Measurements from ENCODE around the gene SLC6A2.

Gene SLC6A2

GRCh38 chr16:55647343-55647742 is 8.4 kb upstream of the SLC6A2 start:
- DNase-seq (ENCODE audit: low spot score) (no peak), FAIRE-seq (no peak)

- FAIRE-seq, result no peak
- no peak for DNase-seq (ENCODE audit: low spot score)
Measured at GRCh38 chr16:55647798-55648197, 8.0 kb upstream of the SLC6A2 start.

DNA sequence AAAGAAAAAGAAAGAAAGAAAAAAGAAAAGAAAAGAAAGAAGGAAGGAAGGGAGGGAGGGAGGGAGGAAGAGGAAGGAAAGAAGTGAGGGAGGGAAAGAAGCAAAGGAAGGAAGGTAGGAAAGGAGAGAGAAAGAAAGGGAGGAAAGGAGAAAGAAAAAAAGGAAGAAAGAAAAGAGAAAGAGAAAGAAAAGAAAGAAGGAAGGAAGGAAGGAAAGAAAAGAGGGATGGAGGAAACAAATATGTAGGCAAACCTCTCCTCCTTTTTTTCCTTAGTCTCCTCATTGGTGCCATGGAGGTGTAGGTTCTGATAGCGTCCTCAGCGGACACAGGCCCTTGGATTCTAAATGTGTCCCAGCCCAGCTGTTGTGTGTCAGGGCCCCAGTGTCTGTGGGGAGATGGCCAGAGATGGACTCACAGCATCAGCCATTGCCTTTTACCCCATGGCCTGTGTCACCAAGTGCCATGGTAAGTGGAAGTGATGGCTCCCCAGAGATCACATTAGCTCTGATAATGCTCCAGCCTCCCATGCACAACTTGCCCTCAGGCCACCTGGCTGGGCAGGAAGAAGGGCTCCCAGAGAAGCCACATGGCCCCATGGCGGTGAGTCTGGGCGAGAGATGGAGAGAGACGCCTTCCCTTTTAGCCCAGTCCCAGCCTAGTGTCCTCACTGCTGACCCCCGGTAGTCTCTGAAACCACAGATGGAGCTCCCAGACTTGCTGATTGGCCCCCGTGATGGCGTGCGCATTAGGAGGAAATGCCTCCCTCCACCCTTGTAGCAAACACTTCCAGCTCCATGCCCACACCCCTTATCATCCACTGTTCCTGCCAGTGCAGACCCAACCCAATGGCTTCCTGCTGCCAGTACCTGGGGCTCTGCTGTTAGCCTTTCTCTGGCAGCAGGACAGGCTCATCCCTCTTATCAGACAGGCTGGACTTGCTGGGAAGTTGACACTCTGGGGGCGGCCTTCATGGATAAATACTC is 3.7 kb upstream of the SLC6A2 start:
- no peak for DNase-seq (ENCODE audit: low spot score)
- FAIRE-seq, result no peak

- DNase-seq (ENCODE audit: low spot score), result no peak
- FAIRE-seq, result no peak
Measured at GRCh38 chr16:55653106-55653505, 2.7 kb upstream of the SLC6A2 start.

DNA sequence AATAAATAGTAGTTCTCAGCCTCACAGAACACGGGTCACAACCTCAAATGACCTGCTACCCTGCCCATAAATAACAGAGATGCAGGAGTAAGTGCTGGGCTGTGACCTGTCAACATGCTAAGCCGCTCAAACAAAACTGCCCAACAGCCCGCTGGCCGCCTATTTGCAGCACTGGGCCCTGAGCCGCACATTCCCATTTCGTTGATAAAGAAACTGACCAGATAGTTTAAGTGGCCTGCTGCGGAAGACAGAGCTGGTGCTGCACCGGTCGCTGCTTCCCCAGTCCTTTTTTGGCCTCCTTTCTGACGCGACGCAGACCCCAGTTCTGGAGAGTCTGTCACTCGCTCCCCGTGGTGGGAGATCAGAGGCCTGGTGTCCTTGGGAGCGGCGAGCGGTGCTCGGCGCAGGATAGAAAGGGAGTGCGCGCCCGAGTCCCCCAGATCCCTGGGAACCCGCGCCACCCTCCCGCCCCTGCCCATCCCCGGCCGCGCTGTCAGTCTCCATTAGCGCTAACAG is 349 bp upstream of the SLC6A2 start:
- no peak for DNase-seq (ENCODE audit: low spot score)
- no peak for FAIRE-seq

- FAIRE-seq (no peak), DNase-seq (ENCODE audit: low spot score) (no peak)
Measured at GRCh38 chr16:55656691-55657092, 904 bp downstream of the SLC6A2 start.

DNA sequence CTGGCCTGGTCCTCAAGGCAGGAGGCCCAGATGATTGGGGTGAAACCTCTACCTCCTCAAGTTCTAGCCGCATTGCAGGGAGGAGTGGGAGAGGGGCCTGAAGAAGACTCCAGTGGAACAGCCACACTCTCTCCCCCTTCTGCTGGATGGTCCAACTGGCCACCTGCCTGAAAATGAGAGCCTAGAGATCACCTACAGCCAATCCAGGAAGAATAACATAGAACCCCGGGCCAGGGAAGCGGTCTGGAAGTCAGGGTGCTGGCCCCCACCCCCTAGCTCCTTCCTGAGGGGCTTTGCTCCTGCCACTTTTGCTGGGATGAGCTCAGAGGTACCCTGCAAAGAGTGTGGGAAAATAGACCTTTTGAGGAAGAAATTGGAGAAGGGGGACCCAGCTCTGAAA is 1.8 kb downstream of the SLC6A2 start:
- DNase-seq (ENCODE audit: low spot score), result no peak
- no peak for FAIRE-seq

DNA sequence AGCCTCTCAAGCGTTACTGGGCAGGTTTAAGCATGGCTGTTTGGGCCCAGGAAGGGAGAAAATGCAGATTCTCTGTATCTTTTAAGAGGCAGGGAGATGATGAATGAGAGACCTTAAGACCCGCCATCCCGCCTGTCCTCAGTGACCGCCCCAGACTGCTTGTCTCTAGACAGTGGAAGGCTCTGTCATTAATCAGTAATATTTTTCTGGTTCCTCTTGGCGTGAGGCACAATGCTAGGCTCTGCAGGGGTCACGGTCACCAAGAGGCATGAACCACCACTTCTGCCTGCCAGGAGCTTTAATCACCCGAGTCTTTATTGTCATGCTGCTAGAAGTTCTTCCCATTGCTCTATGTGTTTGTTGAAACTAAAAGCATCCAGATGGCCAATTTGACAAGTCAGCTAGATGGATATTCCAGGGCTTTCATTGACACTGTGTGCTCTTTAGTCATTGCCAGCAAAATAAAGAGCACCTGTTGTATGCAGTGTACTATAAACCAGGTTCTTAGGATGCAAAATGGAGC is 3.2 kb downstream of the SLC6A2 start:
- DNase-seq (ENCODE audit: low spot score) (no peak), FAIRE-seq (no peak)

DNA sequence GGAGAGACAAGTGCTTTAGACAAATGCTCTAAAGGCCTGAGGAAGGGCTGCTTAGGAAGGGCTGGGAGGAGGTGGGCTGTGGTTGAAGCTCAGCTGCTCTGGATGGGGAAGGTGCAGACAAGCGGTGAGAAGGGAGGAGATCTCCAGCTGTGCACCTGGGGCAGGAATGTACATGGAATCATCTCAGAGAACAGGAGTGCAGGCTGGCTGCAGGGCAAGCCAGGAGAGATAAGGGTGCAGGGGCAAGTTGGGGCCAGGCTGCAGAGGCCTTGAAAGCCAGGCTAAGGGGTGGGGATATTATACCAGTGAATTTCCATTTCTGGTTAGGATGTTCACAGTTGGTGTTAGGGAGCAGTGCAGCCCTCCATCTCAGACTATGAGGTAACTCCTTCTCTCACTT is 4.2 kb downstream of the SLC6A2 start:
- no peak for FAIRE-seq
- DNase-seq (ENCODE audit: low spot score), result no peak

DNA sequence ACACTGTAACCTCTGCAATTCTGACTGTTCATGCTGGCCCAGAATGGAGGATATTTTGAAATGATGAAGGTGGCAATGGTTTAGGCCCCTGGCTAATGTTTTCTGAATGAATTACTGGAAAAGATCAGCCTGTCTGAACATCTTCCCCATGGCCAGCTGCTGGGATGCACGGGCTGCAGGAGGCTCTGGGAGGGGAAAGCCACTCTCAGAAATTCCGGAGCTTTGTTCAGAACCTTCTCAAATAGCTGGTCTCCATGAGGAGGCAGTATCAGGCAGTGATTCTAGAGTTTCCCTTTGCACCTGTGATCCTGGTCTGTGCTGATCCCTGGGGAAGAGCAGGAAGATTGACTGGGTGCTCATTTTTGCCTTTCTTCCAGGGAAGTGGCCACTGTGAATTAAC is 5.0 kb downstream of the SLC6A2 start:
- FAIRE-seq (no peak), DNase-seq (ENCODE audit: low spot score) (no peak)

GRCh38 chr16:55661941-55662643 is 6.3 kb downstream of the SLC6A2 start:
- no peak for DNase-seq (ENCODE audit: low spot score)
- no peak for FAIRE-seq

GRCh38 chr16:55662644-55663031 is 6.8 kb downstream of the SLC6A2 start:
- no peak for FAIRE-seq
- no peak for DNase-seq (ENCODE audit: low spot score)

DNA sequence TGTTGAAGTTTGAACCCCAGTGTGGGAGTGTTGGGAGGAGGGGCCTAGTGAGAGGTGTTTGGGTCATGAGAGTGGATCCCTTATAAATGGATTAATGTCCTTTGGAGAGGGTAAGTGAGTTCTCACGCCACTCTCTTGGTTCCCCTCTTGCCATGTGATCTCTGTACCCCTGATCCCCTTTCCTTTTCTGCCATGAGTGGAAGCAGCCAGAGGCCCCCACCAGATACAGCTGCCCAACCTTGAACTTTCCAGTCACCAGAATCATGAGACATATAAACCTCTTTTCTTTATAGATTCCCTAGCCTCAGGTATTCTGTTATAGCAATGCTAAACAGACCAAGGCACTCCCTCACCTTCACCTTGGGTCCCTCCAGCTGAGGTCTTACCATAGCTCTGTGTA is 7.4 kb downstream of the SLC6A2 start:
- no peak for FAIRE-seq
- no peak for DNase-seq (ENCODE audit: low spot score)

GRCh38 chr16:55663765-55664677 is 8.2 kb downstream of the SLC6A2 start:
- DNase-seq (ENCODE audit: low spot score) (no peak), FAIRE-seq (no peak)

GRCh38 chr16:55664786-55665407 is 9.1 kb downstream of the SLC6A2 start:
- DNase-seq (ENCODE audit: low spot score) (no peak), FAIRE-seq (no peak)

GRCh38 chr16:55665511-55665910 is 9.7 kb downstream of the SLC6A2 start:
- DNase-seq (ENCODE audit: low spot score) (no peak), FAIRE-seq (no peak)

GRCh38 chr16:55666012-55666411 is 10.2 kb downstream of the SLC6A2 start:
- FAIRE-seq, result no peak

GRCh38 chr16:55667753-55668152 is 12.0 kb downstream of the SLC6A2 start:
- DNase-seq (ENCODE audit: low spot score), result no peak
- FAIRE-seq, result no peak

More at GRCh38 chr16:55666012-55666411, 10.2 kb downstream of the SLC6A2 start:
- DNase-seq (ENCODE audit: low spot score), result no peak

DNA sequence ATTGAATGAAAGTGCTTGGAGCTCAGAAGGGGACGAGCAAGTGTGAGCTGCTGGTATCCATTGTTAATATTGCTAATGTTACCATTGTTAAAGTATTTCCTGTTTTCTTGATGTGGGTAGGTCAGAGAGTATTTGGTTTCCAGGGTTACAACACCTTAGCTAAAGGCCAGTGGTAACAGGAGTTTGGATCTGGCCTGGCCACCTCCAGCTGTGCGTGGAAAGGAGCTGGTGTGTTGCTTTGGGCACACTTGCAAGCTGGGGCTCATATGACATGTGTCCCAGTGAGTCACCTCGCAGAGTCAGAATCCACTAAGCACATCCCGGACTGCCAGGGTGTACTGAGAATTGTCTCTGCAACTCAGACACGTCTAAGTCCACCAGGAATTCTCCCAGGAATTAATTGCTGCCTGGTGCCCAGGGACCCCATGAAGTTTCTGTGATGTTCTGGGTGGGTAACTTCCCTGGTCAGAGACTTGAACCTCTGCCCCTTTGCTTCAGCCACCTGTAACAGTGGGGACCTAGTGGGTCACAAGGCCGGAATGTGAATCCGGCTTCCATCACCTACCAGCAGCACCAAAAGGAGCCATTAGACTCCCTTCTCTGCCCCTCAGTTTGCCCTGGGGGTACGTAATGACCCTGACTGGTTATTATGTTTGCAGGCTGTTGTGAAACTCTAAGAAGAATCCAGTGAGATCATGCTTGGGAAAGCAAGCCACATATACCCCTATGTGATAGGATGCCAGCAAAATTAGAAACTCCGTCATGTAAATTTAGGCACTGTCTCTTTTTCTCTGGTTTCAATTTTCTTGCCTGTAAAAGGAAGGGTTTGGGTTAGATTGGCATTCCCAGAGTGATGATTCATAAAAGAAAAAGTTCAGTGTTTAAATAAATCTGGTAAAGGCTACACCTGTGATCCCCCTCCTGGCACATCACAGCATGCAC is 12.8 kb downstream of the SLC6A2 start:
- no peak for FAIRE-seq
- DNase-seq (ENCODE audit: low spot score), result no peak
